ENCODE measurements around the gene ETV6. TPM values are rescaled to one million over a fixed set of nuclear protein-coding genes. Genes with fewer than 3 reads are reported as not detected.

Gene ETV6
- polyA plus RNA-seq, 2 of the 4 experiments (the other 2 are of a cell fraction), result 4.0 to 7.0 TPM

DNA sequence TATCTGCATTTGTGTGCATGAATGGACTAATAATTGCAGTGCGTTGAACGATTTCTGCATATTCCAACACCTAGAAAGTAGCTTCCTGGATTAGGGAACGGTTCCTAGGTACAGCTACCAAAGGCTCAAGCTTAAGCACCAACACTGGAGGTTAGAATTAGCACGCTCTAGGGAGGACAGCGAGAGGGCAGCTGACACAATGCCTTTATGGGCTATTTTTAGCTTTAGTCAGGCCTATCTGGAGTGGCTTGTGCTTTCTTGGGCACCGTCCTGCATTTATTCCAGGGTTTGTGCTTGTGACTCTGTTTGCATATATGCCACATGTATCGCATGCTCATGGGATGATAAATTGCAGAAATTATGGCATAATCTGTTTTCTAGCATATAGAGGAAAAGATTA is 13.7 kb downstream of the ETV6 start:
- CTCF ChIA-PET, result no interaction called here
- FAIRE-seq (no peak), DNase-seq (ENCODE audit: low read depth in 1 of 2, low spot score in 1 of 2) (no peak), ATAC-seq (no peak)
- POLR2A ChIA-PET, result interaction anchor here (1.3 kb wide), 1 partner anchor 32 kb away, joined by 3 read pairs; no protein-coding TSS in a partner anchor
- H3K9me3 ChIP-seq, result no peaks in the 10 kb centered on the region
- H3K4me2 ChIP-seq, result no peak overlapping the region
- no peak overlapping the region for H3K27ac ChIP-seq
- peaks cover 9% of the 10 kb centered on the region; the same call in 1 of the 3 replicates for H3K4me1 ChIP-seq
- TF ChIP-seq HDAC2 (IDR thresholded peaks at IDR 0.05) (no peak), BHLHE40 (IDR thresholded peaks at IDR 0.05; ENCODE audit: low read depth, low read length) (no peak), CEBPB (IDR thresholded peaks at IDR 0.05) (no peak)
- TF ChIP-seq, protein P1, sequence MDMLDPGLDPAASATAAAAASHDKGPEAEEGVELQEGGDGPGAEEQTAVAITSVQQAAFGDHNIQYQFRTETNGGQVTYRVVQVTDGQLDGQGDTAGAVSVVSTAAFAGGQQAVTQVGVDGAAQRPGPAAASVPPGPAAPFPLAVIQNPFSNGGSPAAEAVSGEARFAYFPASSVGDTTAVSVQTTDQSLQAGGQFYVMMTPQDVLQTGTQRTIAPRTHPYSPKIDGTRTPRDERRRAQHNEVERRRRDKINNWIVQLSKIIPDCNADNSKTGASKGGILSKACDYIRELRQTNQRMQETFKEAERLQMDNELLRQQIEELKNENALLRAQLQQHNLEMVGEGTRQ (IDR thresholded peaks at IDR 0.05), result no peak
- TF ChIP-seq, protein P2, sequence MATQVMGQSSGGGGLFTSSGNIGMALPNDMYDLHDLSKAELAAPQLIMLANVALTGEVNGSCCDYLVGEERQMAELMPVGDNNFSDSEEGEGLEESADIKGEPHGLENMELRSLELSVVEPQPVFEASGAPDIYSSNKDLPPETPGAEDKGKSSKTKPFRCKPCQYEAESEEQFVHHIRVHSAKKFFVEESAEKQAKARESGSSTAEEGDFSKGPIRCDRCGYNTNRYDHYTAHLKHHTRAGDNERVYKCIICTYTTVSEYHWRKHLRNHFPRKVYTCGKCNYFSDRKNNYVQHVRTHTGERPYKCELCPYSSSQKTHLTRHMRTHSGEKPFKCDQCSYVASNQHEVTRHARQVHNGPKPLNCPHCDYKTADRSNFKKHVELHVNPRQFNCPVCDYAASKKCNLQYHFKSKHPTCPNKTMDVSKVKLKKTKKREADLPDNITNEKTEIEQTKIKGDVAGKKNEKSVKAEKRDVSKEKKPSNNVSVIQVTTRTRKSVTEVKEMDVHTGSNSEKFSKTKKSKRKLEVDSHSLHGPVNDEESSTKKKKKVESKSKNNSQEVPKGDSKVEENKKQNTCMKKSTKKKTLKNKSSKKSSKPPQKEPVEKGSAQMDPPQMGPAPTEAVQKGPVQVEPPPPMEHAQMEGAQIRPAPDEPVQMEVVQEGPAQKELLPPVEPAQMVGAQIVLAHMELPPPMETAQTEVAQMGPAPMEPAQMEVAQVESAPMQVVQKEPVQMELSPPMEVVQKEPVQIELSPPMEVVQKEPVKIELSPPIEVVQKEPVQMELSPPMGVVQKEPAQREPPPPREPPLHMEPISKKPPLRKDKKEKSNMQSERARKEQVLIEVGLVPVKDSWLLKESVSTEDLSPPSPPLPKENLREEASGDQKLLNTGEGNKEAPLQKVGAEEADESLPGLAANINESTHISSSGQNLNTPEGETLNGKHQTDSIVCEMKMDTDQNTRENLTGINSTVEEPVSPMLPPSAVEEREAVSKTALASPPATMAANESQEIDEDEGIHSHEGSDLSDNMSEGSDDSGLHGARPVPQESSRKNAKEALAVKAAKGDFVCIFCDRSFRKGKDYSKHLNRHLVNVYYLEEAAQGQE (IDR thresholded peaks at IDR 0.05), result no peak
- 95% methylated on average over 7 of the region's 7 CpGs for WGBS (ENCODE audit: missing lambda C conversion rate)
- H3K4me3 ChIP-seq, result no peak overlapping the region

DNA sequence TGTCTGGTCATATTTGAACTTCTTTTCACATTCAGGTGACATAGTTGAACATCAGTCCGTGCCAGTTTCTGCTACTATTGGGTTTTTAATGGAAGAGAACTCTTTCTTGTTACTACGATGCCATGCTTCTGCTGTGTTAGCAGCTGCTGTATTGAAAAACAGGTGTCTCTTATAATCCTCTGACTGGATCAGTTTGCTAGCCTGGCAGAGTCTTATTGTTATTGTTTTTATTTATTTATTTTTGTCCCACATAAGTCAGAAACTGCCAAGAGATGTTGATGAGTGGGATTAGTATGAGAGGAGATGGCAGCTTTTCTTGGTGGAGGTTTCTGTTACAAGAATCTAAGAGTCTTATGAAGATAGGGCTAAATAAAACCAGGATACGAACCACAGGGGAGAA is 14.6 kb downstream of the ETV6 start:
- FAIRE-seq, result no peak

More for the DNA sequence above, 14.6 kb downstream of the ETV6 start:
- TF ChIP-seq, protein P3, sequence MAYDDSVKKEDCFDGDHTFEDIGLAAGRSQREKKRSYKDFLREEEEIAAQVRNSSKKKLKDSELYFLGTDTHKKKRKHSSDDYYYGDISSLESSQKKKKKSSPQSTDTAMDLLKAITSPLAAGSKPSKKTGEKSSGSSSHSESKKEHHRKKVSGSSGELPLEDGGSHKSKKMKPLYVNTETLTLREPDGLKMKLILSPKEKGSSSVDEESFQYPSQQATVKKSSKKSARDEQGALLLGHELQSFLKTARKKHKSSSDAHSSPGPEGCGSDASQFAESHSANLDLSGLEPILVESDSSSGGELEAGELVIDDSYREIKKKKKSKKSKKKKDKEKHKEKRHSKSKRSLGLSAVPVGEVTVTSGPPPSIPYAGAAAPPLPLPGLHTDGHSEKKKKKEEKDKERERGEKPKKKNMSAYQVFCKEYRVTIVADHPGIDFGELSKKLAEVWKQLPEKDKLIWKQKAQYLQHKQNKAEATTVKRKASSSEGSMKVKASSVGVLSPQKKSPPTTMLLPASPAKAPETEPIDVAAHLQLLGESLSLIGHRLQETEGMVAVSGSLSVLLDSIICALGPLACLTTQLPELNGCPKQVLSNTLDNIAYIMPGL (CRISPR knock-in tag; IDR thresholded peaks at IDR 0.05; ENCODE audit: borderline replicate concordance), result no peak
- TF ChIP-seq, protein P4, sequence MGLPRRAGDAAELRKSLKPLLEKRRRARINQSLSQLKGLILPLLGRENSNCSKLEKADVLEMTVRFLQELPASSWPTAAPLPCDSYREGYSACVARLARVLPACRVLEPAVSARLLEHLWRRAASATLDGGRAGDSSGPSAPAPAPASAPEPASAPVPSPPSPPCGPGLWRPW (IDR thresholded peaks at IDR 0.05), result no peak
- TF ChIP-seq, protein P2 (IDR thresholded peaks at IDR 0.05), result no peak
- TF ChIP-seq NFE2L2 (conservative IDR thresholded peaks at IDR 0.05; ENCODE audit: low read length) (no peak), ZFP36 (IDR thresholded peaks at IDR 0.05; ENCODE audit: borderline replicate concordance, partially characterized antibody) (no peak), RCOR1 (IDR thresholded peaks at IDR 0.05; ENCODE audit: low read depth, low read length) (no peak), MAFK (IDR thresholded peaks at IDR 0.05; ENCODE audit: partially characterized antibody) (no peak), ESRRA (IDR thresholded peaks at IDR 0.05; ENCODE audit: borderline replicate concordance, low read length) (no peak), HOXB5 (CRISPR knock-in tag; IDR thresholded peaks at IDR 0.05) (no peak), NPAS2 (CRISPR knock-in tag; IDR thresholded peaks at IDR 0.05; ENCODE audit: borderline replicate concordance) (no peak), TFCP2L1 (CRISPR knock-in tag; IDR thresholded peaks at IDR 0.05) (no peak), ZNF302 (CRISPR knock-in tag; IDR thresholded peaks at IDR 0.05) (no peak), CHD2 (IDR thresholded peaks at IDR 0.05; ENCODE audit: low read length, partially characterized antibody) (no peak)
- TF ChIP-seq, protein P5, sequence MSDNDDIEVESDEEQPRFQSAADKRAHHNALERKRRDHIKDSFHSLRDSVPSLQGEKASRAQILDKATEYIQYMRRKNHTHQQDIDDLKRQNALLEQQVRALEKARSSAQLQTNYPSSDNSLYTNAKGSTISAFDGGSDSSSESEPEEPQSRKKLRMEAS (IDR thresholded peaks at IDR 0.05), result no peak
- Histone ChIP-seq H3K27ac (no peak overlapping the region), H3K9me3 (no peaks in the 10 kb centered on the region), H3K4me2 (no peak overlapping the region), H3K4me3 (no peak overlapping the region), H3K4me1 (no peaks in the 10 kb centered on the region; the same call in 2 of the 3 replicates)
- 87% methylated on average over 3 of the region's 3 CpGs for WGBS (ENCODE audit: missing lambda C conversion rate)
- CTCF ChIA-PET, result no interaction called here
- POLR2A ChIA-PET, result interaction anchor here (1.3 kb wide), 1 partner anchor 31 kb away, joined by 3 read pairs; no protein-coding TSS in a partner anchor
- ATAC-seq, result no peak
- DNase-seq (ENCODE audit: low read depth in 1 of 2, low spot score in 1 of 2), result no peak

Measured in A549 (cell line).